Upper lobe of left lung (tissue), 4 donors: ENCODE measurements around the gene GOLM1.

ENCODE experiments used
- POLR2AphosphoS5 ChIP-seq, 2 donors: sonication (generic); formaldehyde crosslinking; IDR thresholded peaks; one replicate each; pipeline ENCODE4 v1.5.1; 2017; ENCODE audit warnings: antibody characterized with exemption in 2 of 2
- TF ChIP-seq, protein P1 (sequence below), 6 experiments: fragments of 450-650 bp in 4 of 6; fragments of 200-600 bp in 2 of 6; sonication (generic) in 2 of 6; IDR thresholded peaks; one replicate each; pipeline ENCODE4 v1.5.1; 2016 to 2019; ENCODE audit warnings: antibody characterized with exemption in 6 of 6

- TF ChIP-seq, protein P1, sequence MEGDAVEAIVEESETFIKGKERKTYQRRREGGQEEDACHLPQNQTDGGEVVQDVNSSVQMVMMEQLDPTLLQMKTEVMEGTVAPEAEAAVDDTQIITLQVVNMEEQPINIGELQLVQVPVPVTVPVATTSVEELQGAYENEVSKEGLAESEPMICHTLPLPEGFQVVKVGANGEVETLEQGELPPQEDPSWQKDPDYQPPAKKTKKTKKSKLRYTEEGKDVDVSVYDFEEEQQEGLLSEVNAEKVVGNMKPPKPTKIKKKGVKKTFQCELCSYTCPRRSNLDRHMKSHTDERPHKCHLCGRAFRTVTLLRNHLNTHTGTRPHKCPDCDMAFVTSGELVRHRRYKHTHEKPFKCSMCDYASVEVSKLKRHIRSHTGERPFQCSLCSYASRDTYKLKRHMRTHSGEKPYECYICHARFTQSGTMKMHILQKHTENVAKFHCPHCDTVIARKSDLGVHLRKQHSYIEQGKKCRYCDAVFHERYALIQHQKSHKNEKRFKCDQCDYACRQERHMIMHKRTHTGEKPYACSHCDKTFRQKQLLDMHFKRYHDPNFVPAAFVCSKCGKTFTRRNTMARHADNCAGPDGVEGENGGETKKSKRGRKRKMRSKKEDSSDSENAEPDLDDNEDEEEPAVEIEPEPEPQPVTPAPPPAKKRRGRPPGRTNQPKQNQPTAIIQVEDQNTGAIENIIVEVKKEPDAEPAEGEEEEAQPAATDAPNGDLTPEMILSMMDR (IDR thresholded peaks at IDR 0.05), result no peak
- TF ChIP-seq POLR2AphosphoS5 (IDR thresholded peaks at IDR 0.05), result no peak
Measured at GRCh38 chr9:86041311-86041741, 58.0 kb downstream of the GOLM1 start.
